Liver (tissue), 3 donors: ENCODE measurements around the gene NELFCD.

Experiments
- FOXA1 ChIP-seq: IDR thresholded peaks from 2 replicates; pipeline ENCODE4 v1.6.1; 2016; ENCODE audit warnings: antibody characterized with exemption
- GABPA ChIP-seq, 2 donors: IDR thresholded peaks in 1 of 2; conservative IDR thresholded peaks in 1 of 2; 2 replicates each; pipeline ENCODE4 v1.6.1; 2016; ENCODE audit warnings: antibody characterized with exemption in 2 of 2, mild to moderate bottlenecking in 1 of 2, moderate library complexity in 1 of 2
- JUND ChIP-seq, 2 donors: IDR thresholded peaks; 2 replicates each; pipeline ENCODE4 v1.6.1; 2016; ENCODE audit warnings: antibody characterized with exemption in 2 of 2
- RAD21 ChIP-seq, 2 donors: IDR thresholded peaks; 2 replicates each; pipeline ENCODE4 v1.6.1; 2016; ENCODE audit warnings: antibody characterized with exemption in 2 of 2, mild to moderate bottlenecking in 2 of 2
- SP1 ChIP-seq: IDR thresholded peaks from 2 replicates; pipeline ENCODE4 v1.6.1; 2018; ENCODE audit warnings: antibody characterized with exemption, mild to moderate bottlenecking
- TAF1 ChIP-seq: conservative IDR thresholded peaks from 2 replicates; pipeline ENCODE4 v1.6.1; 2016; ENCODE audit warnings: antibody characterized with exemption, mild to moderate bottlenecking
- YY1 ChIP-seq: IDR thresholded peaks from 2 replicates; pipeline ENCODE4 v1.6.1; 2016; ENCODE audit warnings: antibody characterized with exemption, mild to moderate bottlenecking
- TF ChIP-seq, protein P1 (sequence below): fragments of 150-350 bp; IDR thresholded peaks from 2 replicates; pipeline ENCODE4 v1.5.1; 2017; ENCODE audit warnings: improper control_type of control experiment, low read depth, low read length; ENCODE audit not compliant: missing input control
- TF ChIP-seq, protein P2 (sequence below): IDR thresholded peaks from 2 replicates; pipeline ENCODE4 v1.6.1; 2016; ENCODE audit warnings: antibody characterized with exemption
- TF ChIP-seq, protein P3 (sequence below): IDR thresholded peaks from 2 replicates; pipeline ENCODE4 v1.6.1; 2016; ENCODE audit warnings: antibody characterized with exemption, mild to moderate bottlenecking
- TF ChIP-seq, protein P4 (sequence below): IDR thresholded peaks from 2 replicates; pipeline ENCODE4 v1.6.1; 2016; ENCODE audit warnings: antibody characterized with exemption
- TF ChIP-seq, protein P5 (sequence below): IDR thresholded peaks from 2 replicates; pipeline ENCODE4 v1.6.1; 2016; ENCODE audit warnings: antibody characterized with exemption
- donor health status: healthy.
- donor health status: healthy.

DNA sequence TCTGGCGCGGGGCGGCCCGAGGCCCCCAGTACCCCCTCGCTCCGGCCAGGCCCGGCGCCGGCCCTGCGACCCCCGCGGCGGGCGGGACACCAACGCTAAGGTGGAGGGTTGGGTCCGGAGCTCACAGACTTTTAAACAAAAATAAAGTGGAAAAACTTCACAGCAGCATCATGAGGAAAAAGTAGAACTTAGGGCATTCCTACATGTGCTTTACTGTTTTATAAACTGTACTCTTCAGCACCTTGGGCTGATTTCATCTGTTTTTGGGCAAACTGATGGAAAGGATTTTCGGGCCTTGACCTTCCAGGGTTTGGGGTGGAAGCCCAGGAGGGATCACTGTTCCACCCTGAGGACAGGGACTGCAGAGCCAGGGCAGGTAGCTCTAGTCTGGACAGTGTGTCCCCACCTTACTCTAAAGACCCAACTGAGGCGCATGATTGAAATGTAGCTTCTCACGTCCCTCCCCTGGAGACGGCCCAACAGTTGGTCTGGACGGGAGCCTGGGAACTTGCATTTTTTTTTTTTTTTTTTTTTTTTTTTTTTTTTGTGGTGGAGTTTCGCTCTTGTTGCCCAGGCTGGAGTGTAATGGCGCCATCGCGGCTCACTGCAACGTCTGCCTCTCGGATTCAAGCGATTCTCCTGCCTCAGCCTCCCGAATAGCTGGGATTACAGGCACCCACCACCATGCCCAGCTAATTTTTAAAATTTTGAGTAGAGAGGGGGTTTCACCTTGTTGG lies 740 bp downstream of the NELFCD start:
- TF ChIP-seq, protein P1, sequence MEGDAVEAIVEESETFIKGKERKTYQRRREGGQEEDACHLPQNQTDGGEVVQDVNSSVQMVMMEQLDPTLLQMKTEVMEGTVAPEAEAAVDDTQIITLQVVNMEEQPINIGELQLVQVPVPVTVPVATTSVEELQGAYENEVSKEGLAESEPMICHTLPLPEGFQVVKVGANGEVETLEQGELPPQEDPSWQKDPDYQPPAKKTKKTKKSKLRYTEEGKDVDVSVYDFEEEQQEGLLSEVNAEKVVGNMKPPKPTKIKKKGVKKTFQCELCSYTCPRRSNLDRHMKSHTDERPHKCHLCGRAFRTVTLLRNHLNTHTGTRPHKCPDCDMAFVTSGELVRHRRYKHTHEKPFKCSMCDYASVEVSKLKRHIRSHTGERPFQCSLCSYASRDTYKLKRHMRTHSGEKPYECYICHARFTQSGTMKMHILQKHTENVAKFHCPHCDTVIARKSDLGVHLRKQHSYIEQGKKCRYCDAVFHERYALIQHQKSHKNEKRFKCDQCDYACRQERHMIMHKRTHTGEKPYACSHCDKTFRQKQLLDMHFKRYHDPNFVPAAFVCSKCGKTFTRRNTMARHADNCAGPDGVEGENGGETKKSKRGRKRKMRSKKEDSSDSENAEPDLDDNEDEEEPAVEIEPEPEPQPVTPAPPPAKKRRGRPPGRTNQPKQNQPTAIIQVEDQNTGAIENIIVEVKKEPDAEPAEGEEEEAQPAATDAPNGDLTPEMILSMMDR = no peak
- peak in 1 of 2 donors; percentile 8 for TF ChIP-seq RAD21 (IDR thresholded peaks at IDR 0.05)
- no peak for TF ChIP-seq JUND (IDR thresholded peaks at IDR 0.05)
- TF ChIP-seq, protein P2, sequence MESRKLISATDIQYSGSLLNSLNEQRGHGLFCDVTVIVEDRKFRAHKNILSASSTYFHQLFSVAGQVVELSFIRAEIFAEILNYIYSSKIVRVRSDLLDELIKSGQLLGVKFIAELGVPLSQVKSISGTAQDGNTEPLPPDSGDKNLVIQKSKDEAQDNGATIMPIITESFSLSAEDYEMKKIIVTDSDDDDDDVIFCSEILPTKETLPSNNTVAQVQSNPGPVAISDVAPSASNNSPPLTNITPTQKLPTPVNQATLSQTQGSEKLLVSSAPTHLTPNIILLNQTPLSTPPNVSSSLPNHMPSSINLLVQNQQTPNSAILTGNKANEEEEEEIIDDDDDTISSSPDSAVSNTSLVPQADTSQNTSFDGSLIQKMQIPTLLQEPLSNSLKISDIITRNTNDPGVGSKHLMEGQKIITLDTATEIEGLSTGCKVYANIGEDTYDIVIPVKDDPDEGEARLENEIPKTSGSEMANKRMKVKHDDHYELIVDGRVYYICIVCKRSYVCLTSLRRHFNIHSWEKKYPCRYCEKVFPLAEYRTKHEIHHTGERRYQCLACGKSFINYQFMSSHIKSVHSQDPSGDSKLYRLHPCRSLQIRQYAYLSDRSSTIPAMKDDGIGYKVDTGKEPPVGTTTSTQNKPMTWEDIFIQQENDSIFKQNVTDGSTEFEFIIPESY = no peak
- TF ChIP-seq, protein P3, sequence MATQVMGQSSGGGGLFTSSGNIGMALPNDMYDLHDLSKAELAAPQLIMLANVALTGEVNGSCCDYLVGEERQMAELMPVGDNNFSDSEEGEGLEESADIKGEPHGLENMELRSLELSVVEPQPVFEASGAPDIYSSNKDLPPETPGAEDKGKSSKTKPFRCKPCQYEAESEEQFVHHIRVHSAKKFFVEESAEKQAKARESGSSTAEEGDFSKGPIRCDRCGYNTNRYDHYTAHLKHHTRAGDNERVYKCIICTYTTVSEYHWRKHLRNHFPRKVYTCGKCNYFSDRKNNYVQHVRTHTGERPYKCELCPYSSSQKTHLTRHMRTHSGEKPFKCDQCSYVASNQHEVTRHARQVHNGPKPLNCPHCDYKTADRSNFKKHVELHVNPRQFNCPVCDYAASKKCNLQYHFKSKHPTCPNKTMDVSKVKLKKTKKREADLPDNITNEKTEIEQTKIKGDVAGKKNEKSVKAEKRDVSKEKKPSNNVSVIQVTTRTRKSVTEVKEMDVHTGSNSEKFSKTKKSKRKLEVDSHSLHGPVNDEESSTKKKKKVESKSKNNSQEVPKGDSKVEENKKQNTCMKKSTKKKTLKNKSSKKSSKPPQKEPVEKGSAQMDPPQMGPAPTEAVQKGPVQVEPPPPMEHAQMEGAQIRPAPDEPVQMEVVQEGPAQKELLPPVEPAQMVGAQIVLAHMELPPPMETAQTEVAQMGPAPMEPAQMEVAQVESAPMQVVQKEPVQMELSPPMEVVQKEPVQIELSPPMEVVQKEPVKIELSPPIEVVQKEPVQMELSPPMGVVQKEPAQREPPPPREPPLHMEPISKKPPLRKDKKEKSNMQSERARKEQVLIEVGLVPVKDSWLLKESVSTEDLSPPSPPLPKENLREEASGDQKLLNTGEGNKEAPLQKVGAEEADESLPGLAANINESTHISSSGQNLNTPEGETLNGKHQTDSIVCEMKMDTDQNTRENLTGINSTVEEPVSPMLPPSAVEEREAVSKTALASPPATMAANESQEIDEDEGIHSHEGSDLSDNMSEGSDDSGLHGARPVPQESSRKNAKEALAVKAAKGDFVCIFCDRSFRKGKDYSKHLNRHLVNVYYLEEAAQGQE = no peak
- TF ChIP-seq, protein P4, sequence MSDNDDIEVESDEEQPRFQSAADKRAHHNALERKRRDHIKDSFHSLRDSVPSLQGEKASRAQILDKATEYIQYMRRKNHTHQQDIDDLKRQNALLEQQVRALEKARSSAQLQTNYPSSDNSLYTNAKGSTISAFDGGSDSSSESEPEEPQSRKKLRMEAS = no peak
- TF ChIP-seq SP1 = no peak
- TF ChIP-seq YY1 = no peak
- TF ChIP-seq TAF1 = no peak
- no peak for TF ChIP-seq FOXA1
- TF ChIP-seq, protein P5, sequence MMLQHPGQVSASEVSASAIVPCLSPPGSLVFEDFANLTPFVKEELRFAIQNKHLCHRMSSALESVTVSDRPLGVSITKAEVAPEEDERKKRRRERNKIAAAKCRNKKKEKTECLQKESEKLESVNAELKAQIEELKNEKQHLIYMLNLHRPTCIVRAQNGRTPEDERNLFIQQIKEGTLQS = no peak
- no peak for TF ChIP-seq GABPA (IDR thresholded peaks at IDR 0.05 in 1 of 2, conservative IDR thresholded peaks at IDR 0.05 in 1 of 2)
